Naive thymus-derived CD8-positive, alpha-beta T cell (primary cell): Measurements from ENCODE around the gene NEDD4. TPM values are rescaled to one million over a fixed set of nuclear protein-coding genes. Genes with fewer than 3 reads are reported as not detected.

Experiments
- ATAC-seq, 2 donors: fragments of 150-1000 bp; cut with Tn5 transposase in 1 of 2; sonication (Bioruptor Pico), chemical (Tn5 transposase) in 1 of 2; 1 replicate in 1 of 2; 2 replicates in 1 of 2; pipeline ENCODE4 v1.10.0; 2021; ENCODE audit warnings: mild to moderate bottlenecking in 2 of 2, moderate library complexity in 2 of 2
- POLR2A ChIA-PET: fragments of 350-600 bp; sonication (Branson Sonifier 250); formaldehyde crosslinking; loops from one replicate; lab custom pipeline; 2021; ENCODE audit warnings: antibody characterized with exemption; lab: Charles Lee
- DNase-seq, 10 donors: peaks; one replicate each; pipeline versions ENCODE4 v3.0.0 to v3.0.0-alpha.2; 2020 to 2022
- H3K27ac Mint-ChIP-seq, 10 donors: one replicate each; pipeline ENCODE4 v1.8.0; 2020 to 2022; ENCODE audit warnings: mild to moderate bottlenecking in 10 of 10, mixed read lengths in 10 of 10, moderate library complexity in 4 of 10, inconsistent platforms in 1 of 10
- H3K27me3 Mint-ChIP-seq, 5 donors: one replicate each; pipeline ENCODE4 v1.8.0; 2021 to 2022; ENCODE audit warnings: mixed read lengths in 5 of 5
- H3K36me3 Mint-ChIP-seq, 3 donors: one replicate each; pipeline ENCODE4 v1.8.0; 2020 to 2022; ENCODE audit warnings: mixed read lengths in 3 of 3, mild to moderate bottlenecking in 2 of 3, inconsistent platforms in 1 of 3
- H3K4me1 Mint-ChIP-seq, 4 donors: one replicate each; pipeline ENCODE4 v1.8.0; 2021 to 2022; ENCODE audit warnings: mixed read lengths in 4 of 4
- H3K4me3 Mint-ChIP-seq, 10 donors: one replicate each; pipeline ENCODE4 v1.8.0; 2020 to 2022; ENCODE audit warnings: mild to moderate bottlenecking in 10 of 10, mixed read lengths in 10 of 10, moderate library complexity in 6 of 10, inconsistent platforms in 1 of 10
- H3K9me3 Mint-ChIP-seq, 9 donors: one replicate each; pipeline ENCODE4 v1.8.0; 2020 to 2022; ENCODE audit warnings: mixed read lengths in 9 of 9, mild to moderate bottlenecking in 3 of 9, inconsistent platforms in 1 of 9, moderate library complexity in 1 of 9
- polyA plus RNA-seq, 3 donors: library from polyadenylated mRNA; unstranded; fragments of 300-500 nt; fragmentation: Illumina TruSeq; gene quantifications; one replicate each; pipeline ENCODE4 v1.2.3, GENCODE V29; 2021
- total RNA-seq, 8 experiments: library from RNA in 2 of 8; stranded (reverse) in 2 of 8; gene quantifications; one replicate each; pipeline ENCODE4 v1.2.3 and lab custom pipeline; 2021 to 2026

The NEDD4 gene
- total and polyA plus RNA-seq, 5 experiments from 2014 or later = 2.3 to 4.6 (median 3.7) TPM

DNA sequence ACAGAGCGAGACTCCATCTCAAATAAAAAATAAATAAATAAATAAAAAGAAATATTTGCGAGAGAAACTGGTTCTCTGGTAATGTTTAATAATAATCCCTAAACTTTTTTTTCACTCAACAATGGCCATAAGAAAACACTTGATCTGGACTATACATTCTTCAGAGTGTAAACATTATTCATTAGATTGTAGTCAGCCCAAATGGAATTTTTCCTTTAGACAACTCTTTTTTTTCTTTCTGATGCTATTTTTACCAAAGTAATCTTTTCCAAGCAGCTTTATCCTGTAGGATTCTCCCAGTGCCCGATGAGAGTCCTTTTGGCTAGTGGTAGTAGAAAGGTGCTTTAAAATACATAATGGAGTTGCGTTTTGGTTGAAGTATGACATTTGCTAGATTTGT is 90.4 kb downstream of the NEDD4 start:
- POLR2A ChIA-PET = no interaction called here

DNA sequence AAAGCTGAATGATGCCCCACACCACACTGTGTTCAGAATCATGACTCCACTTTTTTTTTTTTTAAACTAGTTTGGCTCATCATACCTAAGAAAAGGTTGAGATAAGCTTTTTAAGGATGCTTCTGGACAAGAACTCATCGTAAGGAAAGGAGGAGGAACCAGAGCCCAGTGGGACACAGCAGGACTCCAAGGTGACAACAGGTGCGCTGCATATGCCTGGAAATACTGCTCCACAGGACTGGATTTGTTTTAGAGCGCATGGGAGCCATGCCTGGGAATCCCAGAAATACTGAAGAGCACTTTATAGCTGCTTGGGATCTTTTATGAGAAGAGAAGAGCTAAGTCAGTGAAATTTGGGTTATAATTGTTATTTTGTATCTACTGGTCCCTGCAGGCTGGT is 93.4 kb downstream of the NEDD4 start:
- DNase-seq (no peak), ATAC-seq (no peak)
- POLR2A ChIA-PET = no interaction called here
- H3K27ac Mint-ChIP-seq = no peak overlapping the region
- peaks cover 0 to 5% (median 0%) of the 10 kb centered on the region in 5 donors for H3K27me3 Mint-ChIP-seq
- peaks cover 3 to 9% (median 7%) of the 10 kb centered on the region in 4 donors for H3K4me1 Mint-ChIP-seq
- no peak overlapping the region for H3K4me3 Mint-ChIP-seq
- no peaks in the 10 kb centered on the region for H3K9me3 Mint-ChIP-seq
- H3K36me3 Mint-ChIP-seq = no peaks in the 10 kb centered on the region

More for the DNA sequence above, 90.4 kb downstream of the NEDD4 start:
- Mint-ChIP-seq H3K36me3 (no peaks in the 10 kb centered on the region), H3K4me3 (no peak overlapping the region), H3K27ac (no peak overlapping the region), H3K9me3 (no peaks in the 10 kb centered on the region), H3K4me1 (no peaks in the 10 kb centered on the region), H3K27me3 (peaks cover 0 to 2% (median 0%) of the 10 kb centered on the region in 5 donors)
- ATAC-seq (no peak), DNase-seq (no peak)

DNA sequence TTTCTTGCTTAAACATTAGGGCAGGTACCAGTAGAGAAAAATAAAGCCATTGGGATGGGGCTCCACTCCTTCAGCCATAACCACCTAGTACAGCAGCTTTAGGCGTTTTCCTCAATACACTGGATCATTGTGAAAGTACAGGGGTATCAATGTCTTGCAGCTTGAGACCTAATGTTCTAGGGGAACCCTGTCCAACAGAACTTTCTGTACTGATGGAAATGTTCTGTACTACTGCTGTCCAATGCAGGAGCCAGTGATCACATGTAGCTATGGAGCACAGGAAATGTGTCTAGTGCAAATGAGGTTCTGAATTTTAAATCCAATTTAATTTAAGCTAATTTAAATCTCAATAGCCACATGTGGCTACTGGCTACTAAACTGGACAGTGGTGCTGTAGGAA is 93.9 kb downstream of the NEDD4 start:
- ATAC-seq (no peak), DNase-seq (no peak)
- Mint-ChIP-seq H3K9me3 (no peaks in the 10 kb centered on the region), H3K27me3 (peaks cover 0 to 5% (median 0%) of the 10 kb centered on the region in 5 donors), H3K36me3 (no peaks in the 10 kb centered on the region), H3K4me1 (peaks cover 3 to 9% (median 9%) of the 10 kb centered on the region in 4 donors), H3K27ac (no peak overlapping the region), H3K4me3 (no peak overlapping the region)
- POLR2A ChIA-PET = no interaction called here

- no peaks in the 10 kb centered on the region for H3K9me3 Mint-ChIP-seq
- H3K4me1 Mint-ChIP-seq = peaks cover 3 to 14% (median 10%) of the 10 kb centered on the region in 4 donors
- no peak overlapping the region for H3K4me3 Mint-ChIP-seq
- ATAC-seq (no peak), DNase-seq (no peak)
- POLR2A ChIA-PET = no interaction called here
- peak overlapping the region in 1 of 10 donors; percentile 44 for H3K27ac Mint-ChIP-seq
- peaks cover 0 to 5% (median 0%) of the 10 kb centered on the region in 5 donors for H3K27me3 Mint-ChIP-seq
- H3K36me3 Mint-ChIP-seq = no peaks in the 10 kb centered on the region
Measured at GRCh38 chr15:55897560-55898336, 95.7 kb downstream of the NEDD4 start.

- Mint-ChIP-seq H3K4me3 (peak overlapping the region in 1 of 10 donors; percentile 2), H3K27ac (peak overlapping the region in 1 of 10 donors; percentile 19), H3K27me3 (peaks cover 0 to 2% (median 0%) of the 10 kb centered on the region in 5 donors), H3K9me3 (peaks cover 0 to under 1% (median 0%) of the 10 kb centered on the region in 9 donors), H3K4me1 (peaks cover 3 to 14% (median 10%) of the 10 kb centered on the region in 4 donors), H3K36me3 (no peaks in the 10 kb centered on the region)
- ATAC-seq (no peak), DNase-seq (no peak)
- POLR2A ChIA-PET = no interaction called here
Measured at GRCh38 chr15:55894399-55894965, 98.9 kb downstream of the NEDD4 start.

DNA sequence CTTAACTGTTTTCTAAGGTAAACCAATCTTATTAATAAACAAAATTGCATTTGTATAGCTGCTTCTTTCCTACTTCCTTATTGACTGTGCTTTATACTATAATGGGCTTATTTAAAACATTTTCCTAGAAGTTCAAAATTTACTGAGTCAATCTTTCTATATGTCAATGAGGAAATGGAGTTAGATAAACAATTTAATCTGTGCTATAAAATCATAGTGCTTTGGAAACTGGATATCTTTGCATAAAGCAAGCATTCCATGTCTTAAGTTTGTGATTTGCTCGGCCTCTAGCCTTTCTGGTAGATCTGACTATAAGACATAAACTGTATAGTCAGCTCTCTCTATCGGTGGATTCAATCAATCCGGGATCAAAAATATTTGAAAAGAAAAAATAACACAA is 99.6 kb downstream of the NEDD4 start:
- no peak for ATAC-seq

DNA sequence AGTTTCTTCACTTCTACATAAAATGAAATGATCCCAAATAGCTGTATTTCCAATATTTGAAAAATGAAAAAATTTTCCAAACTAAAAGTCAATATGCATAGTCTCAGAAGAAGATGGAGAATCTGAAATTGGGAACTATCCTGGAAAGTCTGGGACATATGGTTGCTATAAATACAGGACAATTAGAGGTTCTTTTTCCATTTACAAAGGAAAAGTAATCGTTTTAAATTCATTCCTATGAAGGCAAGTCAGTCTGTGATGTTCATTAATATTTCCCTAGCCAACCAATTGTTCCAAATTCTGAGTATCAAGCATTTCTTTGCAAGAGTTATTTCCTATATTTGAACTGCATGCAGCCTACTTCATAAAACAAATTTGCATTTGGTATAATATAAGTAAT is 102.2 kb downstream of the NEDD4 start:
- Mint-ChIP-seq H3K36me3 (peaks cover 0 to 17% (median 15%) of the 10 kb centered on the region in 3 donors), H3K4me3 (no peak overlapping the region), H3K27me3 (no peaks in the 10 kb centered on the region), H3K9me3 (peaks cover 5 to 30% (median 18%) of the 10 kb centered on the region in 9 donors), H3K4me1 (peaks cover 3 to 14% (median 8%) of the 10 kb centered on the region in 4 donors), H3K27ac (no peak overlapping the region)
- ATAC-seq = no peak
- DNase-seq = no peak
- POLR2A ChIA-PET = no interaction called here

More for the DNA sequence above, 99.6 kb downstream of the NEDD4 start:
- peaks cover 0 to 7% (median 0%) of the 10 kb centered on the region in 9 donors for H3K9me3 Mint-ChIP-seq
- no peaks in the 10 kb centered on the region for H3K36me3 Mint-ChIP-seq
- H3K27me3 Mint-ChIP-seq = peaks cover 0 to 2% (median 0%) of the 10 kb centered on the region in 5 donors
- H3K27ac Mint-ChIP-seq = peak overlapping the region in 1 of 10 donors; percentile 19
- H3K4me1 Mint-ChIP-seq = peaks cover 3 to 14% (median 10%) of the 10 kb centered on the region in 4 donors
- DNase-seq = no peak
- no peak overlapping the region for H3K4me3 Mint-ChIP-seq
- POLR2A ChIA-PET = no interaction called here

DNA sequence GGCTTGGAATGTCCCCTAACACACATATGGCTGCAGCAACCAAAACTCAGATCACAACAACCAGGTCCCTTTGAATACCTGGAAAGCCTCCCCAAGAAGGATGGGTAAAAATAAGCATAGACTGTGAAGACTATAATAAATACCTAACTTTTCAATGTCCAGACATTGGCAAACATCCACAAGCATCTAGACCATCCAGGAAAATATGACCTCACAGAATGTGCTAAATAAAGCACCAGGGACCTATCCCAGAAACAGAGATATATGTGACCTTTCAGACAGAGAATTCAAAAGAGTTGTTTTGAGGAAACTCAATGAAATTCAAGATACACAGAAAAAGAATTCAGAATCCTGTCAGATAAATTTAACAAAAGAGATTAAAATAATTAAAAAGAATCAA is 109.2 kb downstream of the NEDD4 start:
- Mint-ChIP-seq H3K9me3 (peaks cover 5 to 45% (median 26%) of the 10 kb centered on the region in 9 donors), H3K27ac (no peak overlapping the region), H3K27me3 (no peaks in the 10 kb centered on the region), H3K36me3 (peaks cover 4 to 35% (median 26%) of the 10 kb centered on the region in 3 donors), H3K4me3 (no peak overlapping the region), H3K4me1 (no peaks in the 10 kb centered on the region)
- POLR2A ChIA-PET = no interaction called here
- ATAC-seq = no peak
- no peak for DNase-seq

- DNase-seq (no peak), ATAC-seq (no peak)
- Mint-ChIP-seq H3K4me3 (no peak overlapping the region), H3K4me1 (peaks cover 0 to 2% (median 0%) of the 10 kb centered on the region in 4 donors), H3K9me3 (peaks cover 0 to under 1% (median 0%) of the 10 kb centered on the region in 9 donors), H3K27ac (no peak overlapping the region), H3K36me3 (peaks cover 0 to 4% (median 0%) of the 10 kb centered on the region in 3 donors), H3K27me3 (peaks cover 0 to 4% (median 0%) of the 10 kb centered on the region in 5 donors)
- POLR2A ChIA-PET = no interaction called here
Measured at GRCh38 chr15:55879181-55879580, 114.2 kb downstream of the NEDD4 start.

GRCh38 chr15:55873024-55873720 is 120.2 kb downstream of the NEDD4 start:
- peaks cover 0 to 2% (median 0%) of the 10 kb centered on the region in 4 donors for H3K4me1 Mint-ChIP-seq
- POLR2A ChIA-PET = no interaction called here
- H3K36me3 Mint-ChIP-seq = no peaks in the 10 kb centered on the region
- H3K27me3 Mint-ChIP-seq = peaks cover 0 to 4% (median 0%) of the 10 kb centered on the region in 5 donors
- peak overlapping the region in 1 of 10 donors; percentile 82 for H3K27ac Mint-ChIP-seq
- no peak for ATAC-seq
- no peak for DNase-seq
- H3K9me3 Mint-ChIP-seq = no peaks in the 10 kb centered on the region
- H3K4me3 Mint-ChIP-seq = no peak overlapping the region

GRCh38 chr15:55872471-55872870 is 120.9 kb downstream of the NEDD4 start:
- H3K27ac Mint-ChIP-seq = no peak overlapping the region
- H3K36me3 Mint-ChIP-seq = no peaks in the 10 kb centered on the region
- DNase-seq = no peak
- H3K27me3 Mint-ChIP-seq = peaks cover 0 to 4% (median 0%) of the 10 kb centered on the region in 5 donors
- peaks cover 0 to 2% (median 0%) of the 10 kb centered on the region in 4 donors for H3K4me1 Mint-ChIP-seq
- H3K4me3 Mint-ChIP-seq = no peak overlapping the region
- ATAC-seq = no peak
- H3K9me3 Mint-ChIP-seq = no peaks in the 10 kb centered on the region
- POLR2A ChIA-PET = no interaction called here

- peak overlapping the region in 1 of 10 donors; percentile 2 for H3K27ac Mint-ChIP-seq
- no peaks in the 10 kb centered on the region for H3K36me3 Mint-ChIP-seq
- DNase-seq (no peak), ATAC-seq (no peak)
- H3K9me3 Mint-ChIP-seq = no peaks in the 10 kb centered on the region
- H3K27me3 Mint-ChIP-seq = no peaks in the 10 kb centered on the region
- POLR2A ChIA-PET = no interaction called here
- H3K4me3 Mint-ChIP-seq = no peak overlapping the region
- H3K4me1 Mint-ChIP-seq = no peaks in the 10 kb centered on the region
Measured at GRCh38 chr15:55869660-55870059, 123.8 kb downstream of the NEDD4 start.

- Mint-ChIP-seq H3K4me3 (no peak overlapping the region), H3K36me3 (no peaks in the 10 kb centered on the region), H3K27ac (no peak overlapping the region), H3K4me1 (no peaks in the 10 kb centered on the region), H3K9me3 (no peaks in the 10 kb centered on the region), H3K27me3 (no peaks in the 10 kb centered on the region)
- DNase-seq (no peak), ATAC-seq (no peak)
- POLR2A ChIA-PET = no interaction called here
Measured at GRCh38 chr15:55868707-55869106, 124.7 kb downstream of the NEDD4 start.
